Tongue (tissue), 2 donors: ENCODE data around the gene BZW2. TPM values are rescaled to one million over a fixed set of nuclear protein-coding genes. Genes with fewer than 3 reads are reported as not detected.

ENCODE experiments used
- DNase-seq: peaks from one replicate; pipeline ENCODE4 v3.0.0-alpha.2; 2015
- total RNA-seq: library from RNA; depleted of rRNA; stranded (reverse); fragments of >200 nt; gene quantifications from one replicate; pipeline ENCODE4 v1.2.3, GENCODE V29; 2014

The BZW2 gene
- 210 TPM for total RNA-seq

GRCh38 chr7:16645593-16646471 lies at the start of gene BZW2, which contains the start of gene ANKMY2:
BZW2 (plus strand) TSS chr7:16646181; CDS start chr7:16665444, 19,263 bp downstream.
ANKMY2 (minus strand) TSS chr7:16645754; CDS start chr7:16645573, 181 bp downstream.
- DNase-seq = peak; percentile 98

DNA sequence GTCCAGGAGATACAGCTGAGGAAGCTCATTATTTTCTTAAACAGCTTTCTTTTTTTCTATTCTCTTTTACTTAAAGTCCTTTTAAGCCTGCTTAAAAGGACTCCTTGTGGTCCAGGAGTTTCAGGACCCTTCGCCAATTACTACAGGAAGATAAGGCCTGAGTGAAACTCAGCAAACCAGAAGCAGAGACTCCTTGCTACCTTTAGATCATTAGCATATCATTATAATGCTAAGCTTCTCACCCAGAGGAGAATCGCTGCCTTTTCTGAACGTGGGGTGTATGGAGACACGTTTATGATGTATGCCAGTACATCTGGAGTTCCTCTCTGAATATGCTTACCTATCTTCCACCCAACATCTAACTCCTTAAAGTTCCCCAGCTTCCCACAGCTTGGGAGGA lies 48.0 kb upstream of the BZW2 start:
- no peak for DNase-seq

DNA sequence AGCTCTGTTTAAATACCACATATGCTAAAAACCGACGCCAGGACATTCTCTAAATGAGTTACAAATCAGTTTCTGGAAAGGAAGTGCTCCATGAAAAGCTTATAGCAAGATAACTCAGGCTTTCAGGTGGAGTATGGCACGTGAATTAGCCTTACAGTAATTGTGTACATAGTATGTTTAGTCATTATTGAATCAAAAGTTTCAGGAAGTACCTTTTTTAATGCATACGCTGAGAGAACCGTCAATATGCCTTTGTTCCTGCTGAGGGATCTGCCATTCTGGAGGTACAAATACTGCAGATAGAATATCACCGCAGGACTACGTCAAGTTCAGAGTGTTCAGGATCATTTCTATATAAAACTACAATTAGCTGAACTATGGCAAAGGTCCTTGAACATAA lies 46.1 kb upstream of the BZW2 start:
- DNase-seq = no peak

DNA sequence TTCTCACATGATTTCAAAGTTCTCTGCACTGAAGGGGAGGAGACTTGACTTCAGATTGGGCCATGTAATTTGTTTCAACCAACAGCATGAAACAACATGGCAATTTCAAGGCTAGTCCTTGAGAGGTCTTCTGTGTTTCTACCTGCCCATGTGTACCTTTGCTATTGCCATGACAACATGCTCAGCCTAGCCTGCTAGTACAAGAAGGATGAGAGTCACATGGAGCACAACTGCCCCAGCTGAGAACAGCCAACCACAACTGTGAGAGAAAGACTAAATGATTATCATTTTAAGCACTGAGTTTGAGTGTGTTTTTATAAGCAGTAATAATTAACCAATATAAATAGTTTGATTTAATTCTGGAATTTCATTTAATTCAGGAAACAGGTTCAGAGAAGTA lies 42.3 kb upstream of the BZW2 start:
- no peak for DNase-seq

DNA sequence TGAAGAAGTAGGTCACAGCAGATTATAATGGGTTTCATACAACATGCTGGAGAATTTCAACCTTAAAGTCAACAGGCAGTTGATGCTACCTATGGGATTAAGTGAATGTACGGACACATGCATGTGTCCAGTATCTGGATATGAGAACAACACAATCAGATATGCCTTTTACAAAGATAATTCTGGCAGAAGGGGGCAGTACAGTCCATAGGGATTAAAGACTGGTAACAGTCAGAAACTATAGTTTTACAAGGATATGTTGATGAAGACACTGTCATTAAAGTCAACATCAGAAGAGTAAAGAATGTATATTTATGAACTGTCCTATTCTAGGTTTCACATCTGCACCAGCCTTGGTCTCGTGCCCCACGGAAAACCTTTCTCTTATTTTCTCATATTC lies 41.9 kb upstream of the BZW2 start:
- no peak for DNase-seq

DNA sequence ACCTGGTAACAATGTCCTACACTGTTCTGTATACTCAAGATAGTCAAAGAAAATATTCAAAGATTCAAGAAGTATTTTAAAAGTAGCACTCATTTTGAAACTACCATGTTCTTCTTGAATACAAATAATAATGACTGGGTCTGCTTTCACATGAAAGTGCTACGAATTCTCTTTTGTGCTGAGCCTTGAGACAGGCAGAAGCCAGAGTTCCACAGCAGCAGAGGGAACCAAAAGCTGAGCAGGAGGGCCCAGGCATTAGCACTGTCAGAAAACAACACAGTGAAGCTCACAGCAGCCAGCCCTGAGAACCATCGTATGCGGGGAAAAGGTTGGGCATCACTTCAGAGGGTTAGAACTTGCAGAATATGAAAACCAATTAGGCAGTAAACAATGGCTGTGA lies 39.3 kb upstream of the BZW2 start:
- DNase-seq = no peak

- DNase-seq = no peak
Measured at GRCh38 chr7:16609842-16610450, 36.0 kb upstream of the BZW2 start.

DNA sequence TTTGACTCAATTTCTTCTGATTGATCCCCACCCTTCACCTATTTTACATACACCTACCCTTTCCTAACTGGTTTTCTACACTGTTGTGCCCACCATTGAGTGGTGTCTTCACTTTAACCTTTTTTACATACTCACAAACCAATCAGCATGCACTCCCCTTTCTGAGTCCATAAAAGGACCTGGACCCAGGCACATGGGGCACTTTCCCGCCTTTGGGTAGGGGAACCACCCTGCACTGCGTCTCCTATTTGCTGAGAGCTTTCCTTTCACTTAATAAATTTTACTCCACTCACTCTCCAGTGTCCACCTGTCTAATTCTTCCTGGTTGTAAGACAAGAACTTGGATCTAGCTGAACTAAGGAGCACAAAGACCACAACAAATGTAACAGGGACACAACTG lies 34.3 kb upstream of the BZW2 start:
- no peak for DNase-seq

DNA sequence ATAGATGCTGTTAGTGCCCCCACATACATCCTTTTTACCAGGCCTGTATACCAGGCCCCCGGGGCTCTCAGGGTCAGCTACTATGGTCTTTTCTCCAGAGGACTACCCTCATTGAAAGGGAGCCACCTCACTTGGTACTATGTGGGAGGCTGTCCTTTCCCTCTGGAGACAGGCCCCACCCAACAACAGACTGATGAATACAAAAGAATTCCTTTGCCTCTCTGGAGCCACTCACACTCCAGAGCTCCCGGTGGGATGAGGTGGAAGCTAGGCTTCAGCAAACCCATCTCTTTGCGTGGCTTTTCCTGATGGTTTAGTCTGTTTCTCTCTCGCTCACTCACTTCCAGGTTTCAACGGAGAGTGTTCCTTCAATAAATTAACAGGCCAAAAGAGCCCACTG lies 30.8 kb upstream of the BZW2 start:
- DNase-seq = no peak

- DNase-seq = no peak
Measured at GRCh38 chr7:16616122-16616521, 29.9 kb upstream of the BZW2 start.

DNA sequence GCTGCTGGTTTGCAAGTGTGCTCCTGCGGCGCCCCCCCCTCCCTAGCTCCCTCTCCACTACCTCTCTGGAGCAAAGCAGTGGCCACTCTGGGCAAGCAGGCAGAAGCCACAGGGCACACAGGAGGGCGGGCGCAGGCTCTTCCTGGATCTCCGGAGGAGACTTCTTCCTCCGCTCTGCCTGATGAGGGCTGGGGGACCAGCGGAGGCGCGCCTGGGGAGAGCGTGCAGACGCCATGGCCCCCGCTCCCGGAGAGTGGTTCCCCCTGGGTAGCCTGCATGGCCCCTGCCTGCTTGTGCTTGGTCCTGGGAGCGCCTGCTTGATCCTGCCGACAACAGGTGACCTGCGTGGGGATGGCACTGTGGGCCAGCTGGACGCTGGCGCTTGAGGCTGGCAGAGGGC lies 29.4 kb upstream of the BZW2 start:
- no peak for DNase-seq

GRCh38 chr7:16619979-16620408 lies 26.0 kb upstream of the BZW2 start:
- peak; percentile 48 for DNase-seq

GRCh38 chr7:16626388-16626787 lies 19.6 kb upstream of the BZW2 start:
- no peak for DNase-seq

DNA sequence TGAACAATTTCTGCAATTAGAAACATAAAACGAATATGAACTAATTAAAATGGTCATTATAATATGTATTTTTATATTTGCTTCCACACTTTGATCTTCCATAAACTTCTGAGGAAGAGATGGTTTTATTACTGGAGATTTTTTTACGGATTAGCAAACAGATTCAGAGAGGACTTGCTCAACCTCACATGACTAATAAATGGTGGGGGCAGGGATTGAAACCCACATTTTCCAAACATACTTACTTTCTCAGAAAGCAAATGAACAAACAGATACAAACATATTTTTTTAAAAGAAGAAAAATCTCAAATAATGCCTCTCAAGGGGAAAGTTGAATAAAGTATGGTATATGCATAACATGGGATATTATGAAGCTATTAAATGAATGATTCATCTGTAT lies 18.7 kb upstream of the BZW2 start:
- DNase-seq = no peak

DNA sequence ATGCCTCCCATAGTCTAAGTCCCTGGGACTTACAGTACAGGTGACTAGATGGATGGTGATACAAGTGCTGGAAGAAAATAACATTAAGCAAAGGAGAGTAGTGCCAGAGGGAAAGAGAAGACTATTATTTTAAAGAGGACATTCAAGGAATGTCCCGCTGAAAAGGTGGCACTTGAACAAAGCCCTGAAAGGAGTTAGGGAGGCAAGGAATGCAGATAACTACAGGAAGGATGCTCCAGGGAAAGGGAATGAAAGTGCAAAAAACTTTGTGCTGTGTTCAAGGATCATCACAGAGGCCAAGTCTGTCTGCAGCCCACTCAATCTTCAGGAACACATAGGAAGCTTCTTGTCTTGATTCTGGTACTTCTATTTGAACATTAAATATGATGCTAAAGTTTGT lies 15.3 kb upstream of the BZW2 start:
- no peak for DNase-seq

GRCh38 chr7:16634271-16634738 lies 11.7 kb upstream of the BZW2 start:
- DNase-seq = no peak

DNA sequence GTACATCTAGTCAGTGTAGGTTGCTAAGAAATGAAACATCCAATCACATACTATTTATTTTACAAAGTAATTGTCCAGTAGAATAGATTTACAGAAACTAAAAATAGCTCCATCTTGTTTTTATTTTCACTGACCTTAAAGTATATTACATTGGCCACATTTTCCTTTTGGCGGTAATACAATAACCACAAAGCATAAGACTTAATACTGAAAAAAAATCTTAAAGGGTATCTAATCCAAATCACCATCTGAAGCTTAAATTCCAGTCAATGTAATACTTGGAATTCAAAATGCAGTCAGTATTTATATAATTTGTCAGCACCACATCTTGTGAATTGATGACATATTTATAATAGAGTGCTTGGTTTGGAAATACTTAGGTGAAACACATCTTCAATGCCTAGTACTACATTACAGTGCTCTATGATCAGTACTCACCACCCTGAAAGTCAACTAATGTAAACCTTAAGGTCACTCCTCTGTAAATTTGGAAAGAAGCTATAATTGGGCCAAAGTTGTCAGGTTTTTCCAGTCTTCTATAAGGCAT lies 9.4 kb upstream of the BZW2 start:
- DNase-seq = peak; percentile 66

- DNase-seq = no peak
Measured at GRCh38 chr7:16637379-16637778, 8.6 kb upstream of the BZW2 start.

DNA sequence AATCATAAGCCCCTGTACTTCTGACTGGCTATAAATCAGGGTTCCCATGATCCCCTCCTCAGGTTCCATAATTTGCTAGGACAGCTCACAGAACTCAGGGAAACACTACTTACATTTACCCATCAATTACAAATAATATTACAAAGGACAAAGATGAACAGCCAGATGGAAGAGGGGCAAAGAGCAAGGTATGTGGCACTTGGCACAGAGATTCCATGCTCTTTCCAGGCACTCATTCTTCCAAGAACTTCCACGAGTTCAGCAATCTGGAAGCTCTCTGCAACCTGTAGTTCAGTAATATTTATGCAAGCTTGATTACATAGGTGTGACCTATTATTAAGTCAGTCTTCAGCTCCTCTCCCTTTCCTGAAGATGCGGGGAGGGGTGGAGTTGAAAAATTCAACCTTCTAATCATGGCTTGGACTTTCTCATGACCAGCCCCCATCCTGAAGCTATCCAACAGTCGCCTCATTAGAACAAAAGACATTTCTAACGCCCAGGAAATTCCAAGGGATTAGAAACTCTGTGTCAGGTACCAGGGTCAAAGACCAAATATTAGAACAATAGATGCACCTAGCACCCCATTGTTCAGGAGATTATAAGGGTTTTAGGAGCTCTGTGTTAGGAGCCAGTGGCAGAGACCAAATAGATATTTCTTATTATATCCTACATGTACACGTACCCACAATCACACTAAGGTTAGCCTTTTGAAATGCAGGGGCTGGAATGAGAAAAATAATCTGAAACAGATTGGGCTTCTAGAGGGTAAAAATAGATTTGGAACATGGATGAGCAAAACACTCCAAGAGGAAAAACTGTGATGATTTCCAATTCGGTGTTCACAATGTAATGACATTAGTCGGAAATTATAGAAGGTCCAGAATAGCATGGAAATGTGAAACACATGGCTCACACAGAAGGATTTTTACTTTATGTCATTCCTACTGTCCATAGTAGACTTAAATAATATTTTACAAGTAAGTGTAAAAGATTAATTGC lies 7.4 kb upstream of the BZW2 start:
- DNase-seq = peak; percentile 27

DNA sequence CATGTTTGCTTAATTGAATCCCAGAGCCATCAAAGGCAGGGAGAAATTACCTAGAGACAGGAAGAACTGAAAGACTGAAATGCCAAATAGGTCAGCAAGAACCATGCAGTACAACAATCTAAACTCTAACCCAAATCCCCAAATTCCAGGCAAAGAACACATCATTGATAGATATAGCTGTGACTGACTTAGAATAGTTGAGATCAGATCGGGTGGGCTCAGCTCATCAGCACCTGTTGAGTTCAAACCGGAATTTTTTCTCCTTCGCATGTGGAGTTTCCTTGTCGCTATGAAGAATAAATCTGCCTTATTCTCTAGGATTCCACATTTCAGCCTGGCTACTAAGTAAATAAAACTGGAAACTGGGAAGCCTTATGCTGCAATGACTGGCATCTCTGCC lies 1.8 kb upstream of the BZW2 start:
- no peak for DNase-seq

- DNase-seq = peak; percentile 54
Measured at GRCh38 chr7:16644636-16645592, 1.1 kb upstream of the BZW2 start.
